ENCODE results near the gene SH3RF3.

Gene SH3RF3

DNA sequence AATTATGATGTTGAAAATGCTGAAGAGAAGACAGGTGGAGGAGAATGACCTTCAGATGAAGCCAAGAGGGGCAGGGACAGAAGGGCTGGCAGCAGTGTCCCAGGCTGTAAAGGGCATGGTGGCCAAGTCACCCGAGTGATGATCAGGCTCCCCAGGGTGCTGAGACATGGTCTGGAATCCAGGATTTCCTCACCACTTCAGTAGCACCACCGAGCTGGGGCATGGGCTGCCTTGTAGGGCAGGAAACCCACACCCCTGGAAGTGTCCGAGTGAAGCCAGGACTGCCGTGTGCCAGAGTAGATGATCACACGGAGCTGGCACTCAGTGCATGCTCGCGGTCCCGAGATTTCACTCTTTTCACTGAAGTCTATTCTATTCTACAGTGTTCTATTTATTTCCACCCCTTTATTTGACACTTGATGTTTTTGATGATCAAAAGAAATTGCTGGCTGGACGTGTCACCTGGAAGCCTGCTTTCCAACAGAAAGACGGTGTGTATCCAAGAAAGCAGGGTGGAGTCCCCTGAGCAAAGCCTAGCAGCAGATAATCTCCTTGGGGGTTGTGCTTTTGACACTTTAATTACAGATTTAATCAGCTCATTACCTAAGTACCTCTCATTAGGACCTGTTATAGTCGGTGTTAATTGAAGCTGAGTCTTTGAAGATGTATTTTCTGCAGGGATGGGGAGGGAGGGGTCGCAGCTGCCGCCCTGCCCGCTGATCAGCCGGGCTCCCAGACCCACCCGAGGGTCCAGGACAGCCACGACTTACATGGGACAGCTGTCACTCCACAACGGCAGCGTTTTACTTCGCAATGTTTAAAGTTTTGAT lies 392.4 kb downstream of the SH3RF3 start:
- H2BK120ac ChIP-seq (ENCODE audit: low read depth, low read length): no peak overlapping the region
- H3K23ac ChIP-seq (ENCODE audit: low read length): no peak overlapping the region
- no peaks in the 10 kb centered on the region for H3K79me1 ChIP-seq (ENCODE audit: low read length)
- H3K4me3 ChIP-seq (ENCODE audit: low read length): no peak overlapping the region
- no peak overlapping the region for H2AK5ac ChIP-seq (ENCODE audit: low read length)
- no peak for DNase-seq
- no peak overlapping the region for H4K8ac ChIP-seq (ENCODE audit: low read depth, low read length)
- H3K4me2 ChIP-seq (ENCODE audit: low read length): no peak overlapping the region
- no peak overlapping the region for H3K4ac ChIP-seq (ENCODE audit: low read depth, low read length)
- H3K56ac ChIP-seq (ENCODE audit: low read length): no peak overlapping the region
- no peak overlapping the region for H2BK15ac ChIP-seq (replicated peaks; ENCODE audit: low read depth)
- H3K27me3 ChIP-seq (ENCODE audit: insufficient read depth, low read length, poor library complexity): no peaks in the 10 kb centered on the region
- no CpG with 5 or more reads among the region's 20 CpGs for WGBS (ENCODE audit: extremely low coverage, insufficient coverage, low lambda C conversion rate)
- H3K4me1 ChIP-seq (ENCODE audit: control insufficient read depth, low read depth, low read length): peaks cover 2% of the 10 kb centered on the region
- H3K27ac ChIP-seq (ENCODE audit: low read depth, low read length): no peak overlapping the region
- no peak overlapping the region for H4K5ac ChIP-seq (ENCODE audit: low read length)
- no peak overlapping the region for H3K18ac ChIP-seq (ENCODE audit: low read length)
- H2BK5ac ChIP-seq (ENCODE audit: low read length): no peak overlapping the region
- no peaks in the 10 kb centered on the region for H3K36me3 ChIP-seq (ENCODE audit: control insufficient read depth, insufficient read depth, low read length)
- no peak overlapping the region for H3K9ac ChIP-seq (ENCODE audit: low read length)
- H3K79me2 ChIP-seq (ENCODE audit: control insufficient read depth, insufficient read depth, low read length): no peaks in the 10 kb centered on the region

DNA sequence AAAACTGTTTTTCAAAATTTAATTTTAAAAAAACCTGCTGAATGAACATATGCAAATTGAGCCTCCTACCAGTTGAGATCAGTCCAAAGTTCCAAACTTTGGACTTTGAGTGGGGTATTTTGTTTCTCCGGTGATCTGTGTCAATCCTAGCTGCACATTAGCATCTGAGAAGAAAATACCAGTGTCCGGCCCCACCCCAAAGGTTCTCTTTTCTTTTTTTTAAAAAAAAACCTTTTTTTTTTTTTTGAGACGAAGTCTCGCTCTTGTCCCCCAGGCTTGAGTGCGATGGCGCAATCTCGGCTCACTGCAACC lies 393.0 kb downstream of the SH3RF3 start:
- H3K56ac ChIP-seq (ENCODE audit: low read length): no peak overlapping the region
- H3K23ac ChIP-seq (ENCODE audit: low read length): no peak overlapping the region
- no peak overlapping the region for H3K18ac ChIP-seq (ENCODE audit: low read length)
- H3K4me2 ChIP-seq (ENCODE audit: low read length): no peak overlapping the region
- H2BK15ac ChIP-seq (replicated peaks; ENCODE audit: low read depth): no peak overlapping the region
- no peak overlapping the region for H2AK5ac ChIP-seq (ENCODE audit: low read length)
- H3K79me2 ChIP-seq (ENCODE audit: control insufficient read depth, insufficient read depth, low read length): no peaks in the 10 kb centered on the region
- H3K79me1 ChIP-seq (ENCODE audit: low read length): no peaks in the 10 kb centered on the region
- DNase-seq: no peak
- H3K4me3 ChIP-seq (ENCODE audit: low read length): no peak overlapping the region
- H2BK120ac ChIP-seq (ENCODE audit: low read depth, low read length): no peak overlapping the region
- peaks cover 2% of the 10 kb centered on the region for H3K4me1 ChIP-seq (ENCODE audit: control insufficient read depth, low read depth, low read length)
- H3K27ac ChIP-seq (ENCODE audit: low read depth, low read length): no peak overlapping the region
- no peaks in the 10 kb centered on the region for H3K36me3 ChIP-seq (ENCODE audit: control insufficient read depth, insufficient read depth, low read length)
- H3K9ac ChIP-seq (ENCODE audit: low read length): no peak overlapping the region
- no peaks in the 10 kb centered on the region for H3K27me3 ChIP-seq (ENCODE audit: insufficient read depth, low read length, poor library complexity)
- no peak overlapping the region for H3K4ac ChIP-seq (ENCODE audit: low read depth, low read length)
- H2BK5ac ChIP-seq (ENCODE audit: low read length): no peak overlapping the region
- no peak overlapping the region for H4K5ac ChIP-seq (ENCODE audit: low read length)
- no CpG with 5 or more reads among the region's 7 CpGs for WGBS (ENCODE audit: extremely low coverage, insufficient coverage, low lambda C conversion rate)
- H4K8ac ChIP-seq (ENCODE audit: low read depth, low read length): no peak overlapping the region

DNA sequence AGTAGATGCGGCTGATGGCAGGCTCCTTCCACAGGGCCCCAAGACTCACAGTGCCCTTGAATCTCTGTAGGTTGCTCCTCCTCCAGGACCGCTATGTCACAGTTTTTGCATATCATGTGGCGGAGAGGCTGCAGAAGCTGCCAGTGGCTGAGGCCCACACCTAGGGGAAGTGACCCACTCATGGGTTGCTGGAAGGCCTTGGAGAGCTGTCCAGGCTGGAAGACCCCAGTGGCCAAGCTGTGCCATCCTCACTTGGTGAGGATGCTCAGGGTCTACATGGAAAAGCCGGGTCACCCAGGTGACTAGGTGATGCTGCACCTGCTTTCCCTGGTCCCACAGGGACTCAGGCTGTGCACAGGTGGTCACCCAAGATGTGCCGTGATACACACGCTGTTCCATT lies 394.1 kb downstream of the SH3RF3 start:
- Histone ChIP-seq H2AK5ac (ENCODE audit: low read length) (no peak overlapping the region), H3K56ac (ENCODE audit: low read length) (no peak overlapping the region), H3K4me3 (ENCODE audit: low read length) (no peak overlapping the region), H3K27me3 (ENCODE audit: insufficient read depth, low read length, poor library complexity) (no peaks in the 10 kb centered on the region), H4K8ac (ENCODE audit: low read depth, low read length) (no peak overlapping the region), H3K9ac (ENCODE audit: low read length) (no peak overlapping the region), H3K18ac (ENCODE audit: low read length) (no peak overlapping the region), H2BK5ac (ENCODE audit: low read length) (no peak overlapping the region), H3K4ac (ENCODE audit: low read depth, low read length) (no peak overlapping the region), H2BK15ac (replicated peaks; ENCODE audit: low read depth) (no peak overlapping the region), H3K79me2 (ENCODE audit: control insufficient read depth, insufficient read depth, low read length) (no peaks in the 10 kb centered on the region), H3K79me1 (ENCODE audit: low read length) (no peaks in the 10 kb centered on the region), H3K23ac (ENCODE audit: low read length) (no peak overlapping the region), H2BK120ac (ENCODE audit: low read depth, low read length) (no peak overlapping the region), H3K4me2 (ENCODE audit: low read length) (no peak overlapping the region), H4K5ac (ENCODE audit: low read length) (no peak overlapping the region), H3K36me3 (ENCODE audit: control insufficient read depth, insufficient read depth, low read length) (no peaks in the 10 kb centered on the region), H3K4me1 (ENCODE audit: control insufficient read depth, low read depth, low read length) (no peaks in the 10 kb centered on the region), H3K27ac (ENCODE audit: low read depth, low read length) (no peak overlapping the region)
- WGBS (ENCODE audit: extremely low coverage, insufficient coverage, low lambda C conversion rate): no CpG with 5 or more reads among the region's 6 CpGs
- no peak for DNase-seq

DNA sequence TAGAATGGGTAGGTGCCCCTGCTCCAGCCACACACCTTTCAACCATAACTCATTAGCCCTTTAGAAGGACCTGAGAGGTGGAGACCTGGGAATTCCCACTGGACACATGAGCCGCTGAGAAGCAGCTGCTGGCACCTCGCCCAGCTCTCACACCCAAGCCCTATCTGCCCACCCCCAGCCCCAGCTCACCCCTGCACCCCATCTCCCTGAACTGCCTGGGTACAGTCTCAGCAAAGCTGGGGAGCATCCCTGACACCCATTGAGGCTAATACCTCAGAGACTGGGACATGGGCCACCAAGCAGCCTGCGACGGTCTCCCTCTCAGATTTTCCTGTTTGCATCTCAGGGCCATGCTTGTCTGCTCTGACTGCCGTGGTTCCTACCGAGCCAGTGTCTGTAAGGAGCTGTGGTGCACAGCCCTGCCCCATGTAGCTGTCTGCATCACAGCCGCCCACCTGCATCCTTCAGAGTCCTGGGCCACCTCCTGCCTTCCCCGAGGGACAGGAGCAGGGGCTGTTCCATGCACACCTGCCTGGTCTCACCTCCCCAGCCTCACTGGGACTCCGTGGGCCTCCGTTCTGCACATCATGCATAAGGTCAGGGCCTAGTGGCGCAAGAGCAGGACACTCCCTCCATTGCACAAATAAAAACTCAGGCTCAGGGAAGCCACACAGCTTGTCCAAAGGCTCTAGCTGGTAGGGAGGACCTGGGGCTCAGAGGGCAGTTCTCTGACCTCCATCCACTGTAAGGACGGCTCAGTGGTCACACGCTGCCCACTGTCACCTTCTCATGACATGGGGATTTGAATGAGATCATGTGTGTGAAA lies 394.7 kb downstream of the SH3RF3 start:
- Histone ChIP-seq H4K5ac (ENCODE audit: low read length) (no peak overlapping the region), H3K23ac (ENCODE audit: low read length) (no peak overlapping the region), H2AK5ac (ENCODE audit: low read length) (no peak overlapping the region), H3K27me3 (ENCODE audit: insufficient read depth, low read length, poor library complexity) (no peaks in the 10 kb centered on the region), H4K8ac (ENCODE audit: low read depth, low read length) (no peak overlapping the region), H3K27ac (ENCODE audit: low read depth, low read length) (no peak overlapping the region), H3K4me2 (ENCODE audit: low read length) (no peak overlapping the region), H3K9ac (ENCODE audit: low read length) (no peak overlapping the region), H3K4me3 (ENCODE audit: low read length) (no peak overlapping the region), H2BK120ac (ENCODE audit: low read depth, low read length) (no peak overlapping the region), H3K79me2 (ENCODE audit: control insufficient read depth, insufficient read depth, low read length) (no peaks in the 10 kb centered on the region), H3K79me1 (ENCODE audit: low read length) (no peaks in the 10 kb centered on the region), H3K18ac (ENCODE audit: low read length) (no peak overlapping the region), H3K36me3 (ENCODE audit: control insufficient read depth, insufficient read depth, low read length) (no peaks in the 10 kb centered on the region), H3K4me1 (ENCODE audit: control insufficient read depth, low read depth, low read length) (no peaks in the 10 kb centered on the region), H3K4ac (ENCODE audit: low read depth, low read length) (no peak overlapping the region), H2BK5ac (ENCODE audit: low read length) (no peak overlapping the region), H3K56ac (ENCODE audit: low read length) (no peak overlapping the region), H2BK15ac (replicated peaks; ENCODE audit: low read depth) (no peak overlapping the region)
- DNase-seq: no peak
- no CpG with 5 or more reads among the region's 13 CpGs for WGBS (ENCODE audit: extremely low coverage, insufficient coverage, low lambda C conversion rate)

DNA sequence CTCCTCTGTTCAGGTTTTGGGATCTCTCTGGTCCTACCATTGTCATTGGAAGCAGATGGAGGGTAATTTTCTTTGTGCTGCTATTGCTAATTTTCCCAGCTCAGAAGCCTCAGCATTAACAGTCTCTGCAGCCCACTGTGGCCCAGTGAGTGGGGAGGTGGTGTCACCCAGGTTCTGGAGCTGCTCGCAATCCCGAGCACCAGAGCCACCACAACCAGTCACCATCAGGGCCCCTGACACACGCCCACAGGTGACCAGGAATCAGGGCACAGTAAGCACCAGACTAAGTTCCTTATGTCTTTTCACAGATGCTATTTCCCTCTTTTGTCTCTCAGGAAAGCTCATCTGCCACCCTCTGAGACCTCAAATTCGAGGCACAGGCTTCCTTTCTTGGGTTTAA lies 396.8 kb downstream of the SH3RF3 start:
- no peak overlapping the region for H4K8ac ChIP-seq (ENCODE audit: low read depth, low read length)
- H3K4me2 ChIP-seq (ENCODE audit: low read length): no peak overlapping the region
- H2BK5ac ChIP-seq (ENCODE audit: low read length): no peak overlapping the region
- no peak overlapping the region for H2BK15ac ChIP-seq (replicated peaks; ENCODE audit: low read depth)
- no peak overlapping the region for H3K56ac ChIP-seq (ENCODE audit: low read length)
- WGBS (ENCODE audit: extremely low coverage, insufficient coverage, low lambda C conversion rate): no CpG with 5 or more reads among the region's 4 CpGs
- H2BK120ac ChIP-seq (ENCODE audit: low read depth, low read length): no peak overlapping the region
- H3K18ac ChIP-seq (ENCODE audit: low read length): no peak overlapping the region
- no peak overlapping the region for H2AK5ac ChIP-seq (ENCODE audit: low read length)
- no peak overlapping the region for H3K9ac ChIP-seq (ENCODE audit: low read length)
- H3K36me3 ChIP-seq (ENCODE audit: control insufficient read depth, insufficient read depth, low read length): no peaks in the 10 kb centered on the region
- no peaks in the 10 kb centered on the region for H3K79me1 ChIP-seq (ENCODE audit: low read length)
- no peak overlapping the region for H3K27ac ChIP-seq (ENCODE audit: low read depth, low read length)
- H3K23ac ChIP-seq (ENCODE audit: low read length): no peak overlapping the region
- no peak overlapping the region for H3K4me3 ChIP-seq (ENCODE audit: low read length)
- H3K79me2 ChIP-seq (ENCODE audit: control insufficient read depth, insufficient read depth, low read length): no peaks in the 10 kb centered on the region
- H3K27me3 ChIP-seq (ENCODE audit: insufficient read depth, low read length, poor library complexity): no peaks in the 10 kb centered on the region
- H4K5ac ChIP-seq (ENCODE audit: low read length): no peak overlapping the region
- no peak overlapping the region for H3K4ac ChIP-seq (ENCODE audit: low read depth, low read length)
- DNase-seq: no peak
- no peaks in the 10 kb centered on the region for H3K4me1 ChIP-seq (ENCODE audit: control insufficient read depth, low read depth, low read length)

Measured in mesendoderm (in vitro differentiated cells).